GM19328 (cell line): ENCODE results near the gene CELSR1.

Source experiments
- ATAC-seq: cut with Tn5 transposase; IDR thresholded peaks from one replicate; pipeline ENCODE4 v1.9.1; 2021; ENCODE audit warnings: mild to moderate bottlenecking, moderate library complexity; ENCODE audit not compliant: unreplicated experiment

The CELSR1 gene

DNA sequence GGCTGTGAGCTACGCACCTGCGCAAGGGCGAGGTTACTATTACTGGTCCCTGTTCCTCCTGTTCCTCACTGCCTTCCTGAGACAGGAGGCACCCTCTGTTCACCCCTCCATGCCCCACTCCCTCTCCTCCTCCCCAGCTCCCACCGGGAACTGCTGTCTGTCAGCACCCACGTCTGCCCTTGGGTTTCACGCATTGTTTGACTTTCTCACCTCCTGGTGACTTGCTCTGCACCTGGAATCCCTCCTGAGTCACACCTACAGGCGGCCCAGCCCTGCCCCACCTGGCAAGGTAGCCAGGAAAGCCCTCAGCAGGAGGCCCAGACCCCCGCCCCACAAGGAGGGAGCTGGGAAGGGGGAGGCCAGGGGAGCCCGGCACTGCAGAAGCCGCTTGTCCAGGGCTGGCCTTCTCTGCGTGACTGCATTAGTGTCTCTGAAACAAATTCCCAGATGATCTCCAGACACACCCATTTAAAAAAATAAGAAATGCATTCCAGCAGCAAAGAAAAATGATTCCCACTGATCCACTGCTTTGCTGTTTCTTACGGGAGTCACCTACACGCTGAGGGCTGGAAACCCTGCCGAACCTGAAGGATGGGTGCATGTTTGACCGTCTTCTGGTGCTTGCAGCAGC lies 86.4 kb downstream of the CELSR1 start:
- ATAC-seq, result no peak

DNA sequence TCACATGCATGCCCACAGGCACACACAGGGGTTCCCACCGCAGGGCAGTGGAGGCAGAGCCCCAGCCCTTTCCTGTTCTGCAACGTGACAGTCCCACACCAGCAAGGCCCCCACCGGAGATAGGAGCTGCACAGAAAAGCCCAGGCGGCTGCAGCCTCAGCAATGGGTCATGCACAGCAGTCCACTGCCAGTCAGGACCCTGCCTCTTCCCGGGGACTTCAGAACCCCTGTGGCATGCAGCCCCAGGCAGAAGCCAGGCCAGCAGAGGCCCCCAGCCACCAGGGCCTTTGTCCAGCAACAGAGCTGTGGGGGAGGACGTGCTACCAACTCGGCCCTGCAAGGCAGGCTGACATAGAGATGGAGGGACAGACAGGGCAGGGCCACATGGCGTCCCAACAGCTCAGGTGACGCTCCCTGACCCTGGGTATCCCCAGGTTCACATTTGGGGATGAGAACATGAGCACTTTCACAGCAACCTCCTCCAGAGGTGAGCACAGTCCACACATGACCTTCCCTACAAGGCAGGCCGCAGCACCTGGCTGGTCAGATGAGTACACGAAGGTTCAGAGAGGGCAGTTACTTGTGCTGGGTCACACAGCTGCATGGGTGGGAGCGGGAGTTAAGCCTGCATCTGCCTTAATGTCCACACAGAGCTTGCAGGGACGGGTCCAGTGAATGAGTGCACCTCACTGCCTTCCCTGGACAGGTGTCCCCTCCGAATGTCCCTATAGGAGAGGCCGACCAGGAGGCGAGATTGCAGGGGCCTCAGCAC lies 87.3 kb downstream of the CELSR1 start:
- ATAC-seq, result no peak

DNA sequence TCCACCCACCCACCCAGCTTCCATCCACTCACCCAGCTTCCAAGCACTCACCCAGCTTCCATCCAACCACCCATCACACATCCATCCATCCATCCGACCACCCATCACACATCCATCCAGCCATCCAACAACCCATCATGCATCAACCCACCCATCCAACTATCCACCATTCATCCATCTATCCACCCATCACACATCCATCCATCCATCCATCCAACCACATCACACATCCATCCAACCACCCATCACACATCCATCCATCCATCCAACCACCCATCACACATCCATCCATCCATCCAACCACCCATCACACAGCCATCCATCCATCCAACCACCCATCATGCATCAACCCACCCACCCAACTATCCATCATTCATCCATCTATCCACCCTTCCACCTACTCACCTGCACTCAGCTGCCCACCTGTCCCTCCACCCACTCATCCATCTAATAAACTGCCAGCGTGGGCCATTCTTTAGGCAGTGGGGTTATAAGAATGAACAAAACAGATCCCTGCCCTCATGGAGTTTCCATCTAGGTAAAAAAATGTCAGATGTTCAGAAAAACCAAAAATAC lies 88.2 kb downstream of the CELSR1 start:
- ATAC-seq, result no peak

DNA sequence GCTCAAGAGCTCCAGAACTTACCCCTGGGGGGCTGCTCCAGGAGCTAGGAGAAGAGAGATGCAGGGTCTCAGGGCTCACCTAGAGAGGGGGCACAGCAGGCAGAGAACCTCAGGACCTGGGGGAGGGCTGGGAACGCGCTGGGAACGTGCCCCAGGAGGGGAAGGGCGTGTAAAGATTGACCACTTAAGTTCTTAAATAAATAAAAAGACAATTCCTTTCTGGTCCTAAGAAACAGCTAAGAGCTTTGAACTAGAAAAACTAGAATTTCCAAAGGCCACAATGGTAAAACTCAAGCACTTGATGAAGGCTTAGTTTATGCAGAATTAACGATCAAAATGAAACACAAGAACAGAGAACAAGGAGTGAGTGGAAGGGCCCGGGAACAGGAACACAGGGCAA lies 89.1 kb downstream of the CELSR1 start:
- no peak for ATAC-seq

DNA sequence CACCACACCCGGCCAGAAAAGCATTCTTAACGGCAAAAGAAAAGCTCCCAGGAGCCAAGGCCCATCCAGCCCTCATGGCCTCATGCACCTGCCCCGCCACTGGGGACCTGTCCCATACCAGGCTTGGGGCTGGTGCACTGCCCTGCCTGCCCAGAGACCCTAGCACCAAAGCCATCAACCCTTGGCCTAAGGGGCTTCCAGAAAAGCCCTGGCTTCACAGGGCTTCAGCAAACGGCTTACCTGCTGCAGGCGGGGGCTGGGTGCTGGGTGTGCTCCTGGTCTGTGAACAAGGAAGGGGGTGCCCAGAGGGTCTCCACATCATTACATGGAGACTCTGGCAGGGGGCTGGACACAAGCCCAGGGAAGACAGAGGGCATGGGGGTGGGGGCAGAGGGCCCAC lies 89.5 kb downstream of the CELSR1 start:
- no peak for ATAC-seq

DNA sequence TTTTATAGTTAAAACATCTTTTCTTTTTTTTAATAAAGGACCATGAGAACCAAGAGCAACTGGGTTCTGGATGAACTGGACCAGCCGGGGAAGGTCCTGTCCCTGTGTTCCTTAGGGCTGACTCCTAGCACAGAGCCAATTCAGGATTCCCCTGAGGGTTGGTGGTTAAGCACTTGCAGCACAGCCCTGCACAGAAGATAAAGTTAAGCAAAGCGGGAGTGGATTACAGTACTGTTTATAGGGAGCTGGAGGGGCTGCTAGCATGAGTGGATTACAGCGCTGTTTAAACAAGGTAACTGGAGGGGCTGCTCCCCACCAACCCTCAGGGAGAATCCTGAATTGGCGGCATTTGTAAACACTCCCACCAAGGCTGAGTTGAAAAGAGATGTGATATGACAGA lies 90.6 kb downstream of the CELSR1 start:
- no peak for ATAC-seq

DNA sequence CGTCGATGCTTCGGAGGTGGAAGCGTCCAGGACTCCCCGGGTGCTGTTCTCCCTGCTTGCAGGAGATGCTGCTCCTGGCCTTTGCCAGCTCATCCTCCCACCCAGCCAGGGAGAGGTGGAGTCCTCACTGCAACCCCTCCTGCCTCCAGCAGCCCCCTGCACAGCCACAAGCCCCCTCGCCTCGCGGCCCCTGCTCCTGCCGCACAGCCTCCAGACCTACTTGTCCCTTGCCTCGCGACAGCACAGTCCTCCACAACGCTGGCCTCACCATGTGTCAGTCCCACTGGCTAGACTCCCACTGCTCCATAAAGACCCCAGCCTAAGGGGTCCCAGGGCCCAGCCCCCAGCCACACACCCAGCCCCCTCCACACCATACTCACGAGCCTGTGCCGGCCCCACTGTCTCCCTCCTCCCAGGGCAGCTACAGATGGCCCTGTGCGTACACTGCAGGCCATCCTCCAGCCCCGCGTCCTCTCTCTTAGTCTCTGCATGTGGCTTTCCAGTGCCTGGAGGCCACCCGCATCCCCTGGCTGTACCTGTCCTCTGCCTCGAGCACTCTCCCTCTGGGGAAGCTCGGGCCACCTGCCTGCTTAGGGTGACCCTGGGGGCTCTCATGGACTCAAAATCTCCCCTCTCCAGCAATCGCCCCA lies 91.5 kb downstream of the CELSR1 start:
- no peak for ATAC-seq

DNA sequence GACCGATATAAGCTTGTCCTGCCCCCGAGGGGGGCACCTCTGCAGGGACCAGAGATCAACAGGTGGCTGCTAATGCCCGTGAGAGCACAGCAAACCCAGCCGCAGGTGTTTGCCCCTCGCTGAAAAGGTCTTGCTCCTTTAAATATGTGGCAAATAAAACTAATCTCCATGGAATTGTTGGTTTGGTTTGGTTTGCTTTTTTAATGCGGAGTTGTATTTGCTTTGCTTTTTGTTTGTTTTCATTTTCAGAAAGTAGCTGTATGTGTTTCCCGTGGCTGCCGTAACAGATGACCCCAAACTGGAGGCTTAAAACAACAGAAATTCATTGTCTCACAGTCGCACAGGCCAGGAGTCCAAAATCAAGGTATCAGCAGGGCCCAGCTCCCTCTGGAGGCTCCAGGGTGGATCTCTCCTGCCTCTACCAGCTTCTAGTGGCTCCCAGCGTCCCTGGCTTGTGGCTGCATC lies 93.0 kb downstream of the CELSR1 start:
- ATAC-seq, result no peak

DNA sequence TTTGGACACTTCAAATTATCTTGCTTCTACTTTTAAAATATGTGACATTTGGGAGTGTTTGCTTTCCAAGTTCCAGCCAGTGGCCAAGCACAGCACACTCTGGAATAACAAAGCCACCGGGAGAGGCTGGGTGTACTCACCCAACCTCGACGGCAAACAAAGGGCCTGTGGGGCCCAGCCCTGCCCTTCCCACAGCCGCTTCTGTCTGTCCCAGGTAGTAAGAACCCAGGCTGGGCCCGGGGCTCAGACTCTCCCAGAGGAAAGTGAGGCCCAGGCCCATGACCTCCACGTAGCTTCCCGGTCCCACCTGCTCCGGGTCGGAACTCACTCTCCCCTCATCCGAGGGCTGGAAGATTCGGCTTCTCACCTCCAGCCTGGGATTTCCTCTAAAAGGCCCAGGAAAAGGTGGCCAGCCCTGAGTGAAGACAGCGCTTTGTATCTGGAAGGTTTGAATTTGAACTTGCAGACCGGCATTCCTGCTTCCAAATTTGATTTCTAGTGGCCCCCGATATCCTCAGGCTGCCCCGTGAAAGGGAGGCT lies 93.5 kb downstream of the CELSR1 start:
- no peak for ATAC-seq

DNA sequence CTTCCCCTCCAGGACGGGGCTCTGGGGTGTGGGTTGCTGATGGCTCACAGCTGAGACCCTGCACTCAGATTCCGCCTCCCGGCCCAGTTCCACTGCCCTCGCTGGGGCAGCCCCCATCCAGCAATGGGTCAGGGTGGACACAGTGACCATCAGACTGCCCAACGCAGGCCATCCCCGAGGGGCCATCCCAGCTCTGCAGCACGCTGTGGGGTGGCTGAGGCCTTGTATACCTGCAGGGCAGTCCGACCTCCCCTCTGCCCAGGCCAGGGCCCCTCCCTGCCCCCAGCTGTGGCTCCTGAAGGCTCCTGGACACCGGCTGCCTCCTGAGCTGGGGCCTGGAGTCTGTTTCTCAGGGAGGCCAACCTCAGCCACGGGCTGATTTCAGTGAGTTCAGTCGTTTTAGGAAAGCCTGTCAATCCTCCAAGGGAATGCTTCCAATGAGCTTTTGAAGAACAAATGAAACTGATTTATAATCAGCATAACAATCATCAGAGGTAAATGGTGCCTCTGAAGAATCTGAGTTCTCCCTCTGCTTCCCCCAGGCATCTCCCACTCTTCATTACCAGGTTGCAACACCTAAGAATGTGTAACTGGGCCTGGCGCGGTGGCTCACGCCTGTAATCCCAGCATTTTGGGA lies 95.1 kb downstream of the CELSR1 start:
- ATAC-seq, result no peak

DNA sequence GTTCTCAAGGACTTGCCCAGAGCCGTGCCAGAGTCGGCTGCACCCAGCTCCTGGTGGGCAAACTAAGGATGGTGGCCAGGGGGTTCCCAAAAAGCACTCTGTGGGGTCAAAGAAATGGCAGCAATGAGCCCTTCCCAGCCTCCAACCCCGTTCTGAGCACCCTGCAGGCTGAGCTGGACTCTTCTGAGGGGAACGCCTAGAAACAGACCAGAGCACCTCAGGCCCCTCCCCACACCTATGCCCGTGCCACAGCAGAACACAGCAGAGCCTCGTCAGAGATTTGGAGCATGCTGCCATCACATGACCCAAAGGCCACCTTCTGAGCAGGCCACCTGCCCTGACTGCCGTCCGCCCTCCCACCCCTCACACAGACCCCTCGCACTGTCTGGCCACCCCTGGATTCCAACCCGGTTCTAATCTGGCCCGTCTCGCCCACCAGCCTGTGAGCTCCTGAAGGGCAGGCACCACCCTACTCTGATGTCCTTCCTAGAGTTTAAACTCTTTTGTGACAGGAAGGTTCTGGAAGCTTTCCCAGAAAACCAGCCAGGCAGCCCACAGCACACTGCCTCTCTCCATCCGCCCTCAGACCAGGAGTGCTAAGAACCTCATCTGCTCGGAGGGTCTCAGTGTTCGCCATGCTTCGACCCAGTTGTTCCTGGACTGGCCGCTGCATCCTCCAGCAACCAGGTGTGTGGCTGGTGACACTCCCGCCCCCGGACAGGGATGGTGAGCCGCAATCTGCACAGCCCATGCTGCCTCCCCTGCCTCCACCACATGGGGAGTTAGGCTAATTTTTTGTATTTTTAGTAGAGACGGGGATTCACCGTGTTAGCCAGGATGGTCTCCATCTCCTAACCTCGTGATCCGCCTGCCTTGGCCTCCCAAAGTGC lies 97.6 kb downstream of the CELSR1 start:
- ATAC-seq, result no peak

DNA sequence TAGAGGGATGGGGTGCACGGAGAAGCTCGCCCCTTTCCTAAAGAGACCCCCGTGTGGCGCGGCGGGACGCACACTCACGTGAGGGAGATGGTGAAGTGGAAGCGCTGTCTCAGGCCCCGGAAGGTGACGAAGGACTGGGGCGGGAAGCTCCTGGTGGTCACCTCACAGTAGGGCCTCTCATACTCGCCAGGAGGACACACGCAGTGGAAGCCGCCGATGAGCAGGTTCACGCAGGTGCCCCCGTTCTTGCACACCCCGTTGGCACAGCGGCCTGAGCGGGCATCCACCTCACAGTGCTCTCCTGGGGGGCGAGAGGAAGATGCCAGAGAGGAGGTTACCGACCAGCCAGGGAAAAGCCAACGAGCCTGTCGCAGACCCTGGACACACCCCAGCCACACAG lies 98.3 kb downstream of the CELSR1 start:
- no peak for ATAC-seq

DNA sequence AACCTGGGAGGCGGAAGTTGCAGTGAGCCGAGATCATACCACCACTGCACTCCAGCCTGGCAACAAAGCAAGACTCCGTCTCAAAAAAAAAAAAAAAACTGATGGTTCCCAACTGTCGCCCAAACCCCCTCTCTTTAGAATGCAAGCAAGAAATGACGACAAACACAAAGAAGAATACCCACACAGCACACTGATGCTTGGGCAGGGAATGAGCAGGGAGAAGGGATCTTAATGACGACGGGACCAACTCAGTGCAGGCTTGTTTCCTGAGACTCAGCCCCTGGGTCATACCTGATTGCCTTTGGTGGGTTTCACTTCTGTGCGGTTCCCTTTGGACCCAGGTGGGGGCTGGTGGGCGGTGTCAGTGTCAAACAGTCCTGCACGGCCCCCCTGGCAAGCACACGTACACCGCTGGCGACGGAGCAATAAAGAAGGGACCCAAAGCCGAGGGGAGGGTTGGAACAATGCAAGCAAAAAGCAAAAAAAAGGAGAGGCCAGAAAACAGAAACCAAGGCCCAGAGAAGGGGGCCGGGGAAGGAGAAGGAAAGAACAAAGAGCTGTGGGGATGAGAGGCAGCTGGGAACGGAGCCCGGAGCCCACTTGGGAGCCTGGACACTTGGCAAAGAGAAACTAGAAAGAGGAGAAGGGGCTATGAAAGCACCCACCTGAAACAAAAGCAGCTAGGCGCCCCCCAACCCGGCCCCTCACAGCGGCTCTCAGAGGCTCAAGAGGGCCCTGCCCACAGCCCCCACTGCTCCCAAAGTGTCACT lies 99.6 kb downstream of the CELSR1 start:
- ATAC-seq, result no peak

DNA sequence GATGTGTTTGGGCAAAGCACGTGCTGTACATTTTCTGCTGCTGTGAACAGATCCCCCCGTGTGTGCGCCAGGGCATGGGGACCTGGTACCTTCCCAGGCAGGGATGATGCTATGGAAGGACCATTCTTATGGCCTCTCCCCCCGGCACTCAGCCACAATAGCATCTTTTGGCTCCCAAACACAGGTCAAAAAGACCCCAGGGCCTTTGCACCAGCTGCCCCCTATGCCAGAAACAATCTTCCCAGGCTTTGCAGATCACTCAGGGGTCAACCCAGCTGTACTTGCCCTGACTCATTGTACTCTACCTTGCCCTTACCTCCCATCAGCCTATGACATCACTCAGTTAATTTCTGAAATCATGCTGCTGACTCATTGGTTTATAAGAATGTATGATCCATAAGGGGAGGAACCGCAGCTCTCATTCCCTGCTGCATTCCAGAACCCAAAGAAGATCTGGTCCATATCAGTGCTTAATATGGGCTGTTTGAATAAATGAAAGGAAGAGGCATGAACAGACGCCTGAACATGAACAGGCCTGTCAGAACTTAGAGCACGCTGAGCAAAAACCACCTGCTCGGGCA lies 100.7 kb downstream of the CELSR1 start:
- no peak for ATAC-seq

DNA sequence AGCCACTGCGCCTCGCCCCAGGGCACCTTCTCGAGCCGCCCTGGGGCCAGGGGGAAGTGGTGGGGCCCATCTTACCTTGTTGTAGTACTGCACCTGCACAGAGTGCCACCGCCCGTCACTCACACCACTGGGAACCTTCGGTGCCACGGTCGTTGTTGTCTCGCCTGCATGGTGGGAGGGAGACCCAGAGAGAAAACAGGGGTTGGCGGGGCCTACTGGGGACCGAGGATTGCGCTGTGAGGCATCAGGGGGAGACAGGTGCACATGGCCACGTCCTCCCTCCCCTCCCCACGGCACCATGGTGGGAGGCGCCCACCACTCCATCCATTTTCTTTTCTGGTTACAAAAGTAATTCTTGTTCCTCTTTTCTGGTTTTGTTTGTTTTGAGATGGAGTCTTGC lies 104.1 kb downstream of the CELSR1 start:
- ATAC-seq, result no peak

DNA sequence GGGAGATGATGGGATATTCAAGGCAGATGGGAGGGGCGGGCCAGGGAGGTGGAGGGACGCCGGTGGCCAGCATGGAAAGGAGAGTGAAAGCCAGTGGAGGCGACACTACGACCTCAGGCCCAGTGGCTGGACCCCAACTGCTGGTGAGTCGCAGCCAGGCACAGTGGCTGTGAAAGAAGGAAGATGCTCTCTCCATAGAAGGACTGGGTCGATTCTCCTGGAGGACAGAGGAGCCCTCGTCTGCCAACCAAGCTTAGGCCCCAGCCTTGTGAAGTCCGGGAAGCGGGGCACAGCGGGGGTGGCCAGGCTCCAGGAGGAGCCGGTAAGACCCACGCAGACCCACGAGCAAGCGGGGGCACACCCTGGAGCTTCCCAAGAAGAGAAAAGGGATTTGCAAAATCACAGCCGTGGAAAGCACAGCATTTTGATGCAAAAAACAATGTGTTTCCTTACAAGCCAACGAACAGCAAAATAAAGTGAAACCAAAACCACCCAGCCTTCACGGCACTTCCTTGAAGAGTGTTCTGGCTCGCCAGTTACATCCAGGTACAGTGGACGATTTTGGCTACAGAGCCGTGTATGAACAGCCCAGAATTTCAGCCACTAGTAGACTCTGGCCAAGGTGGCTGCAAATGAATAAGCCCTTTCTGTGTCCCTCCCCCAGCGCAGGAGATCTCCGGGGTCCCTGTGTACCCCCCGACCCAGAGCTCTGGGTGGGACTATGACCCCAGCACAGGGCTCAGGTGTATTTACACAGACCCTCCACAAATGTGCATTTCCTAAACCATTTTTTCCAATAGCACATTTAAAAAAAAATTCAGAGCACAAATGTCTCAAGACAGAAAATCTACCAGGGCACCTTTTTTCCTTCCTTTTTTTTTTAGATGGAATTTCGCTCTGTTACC lies 105.0 kb downstream of the CELSR1 start:
- no peak for ATAC-seq

DNA sequence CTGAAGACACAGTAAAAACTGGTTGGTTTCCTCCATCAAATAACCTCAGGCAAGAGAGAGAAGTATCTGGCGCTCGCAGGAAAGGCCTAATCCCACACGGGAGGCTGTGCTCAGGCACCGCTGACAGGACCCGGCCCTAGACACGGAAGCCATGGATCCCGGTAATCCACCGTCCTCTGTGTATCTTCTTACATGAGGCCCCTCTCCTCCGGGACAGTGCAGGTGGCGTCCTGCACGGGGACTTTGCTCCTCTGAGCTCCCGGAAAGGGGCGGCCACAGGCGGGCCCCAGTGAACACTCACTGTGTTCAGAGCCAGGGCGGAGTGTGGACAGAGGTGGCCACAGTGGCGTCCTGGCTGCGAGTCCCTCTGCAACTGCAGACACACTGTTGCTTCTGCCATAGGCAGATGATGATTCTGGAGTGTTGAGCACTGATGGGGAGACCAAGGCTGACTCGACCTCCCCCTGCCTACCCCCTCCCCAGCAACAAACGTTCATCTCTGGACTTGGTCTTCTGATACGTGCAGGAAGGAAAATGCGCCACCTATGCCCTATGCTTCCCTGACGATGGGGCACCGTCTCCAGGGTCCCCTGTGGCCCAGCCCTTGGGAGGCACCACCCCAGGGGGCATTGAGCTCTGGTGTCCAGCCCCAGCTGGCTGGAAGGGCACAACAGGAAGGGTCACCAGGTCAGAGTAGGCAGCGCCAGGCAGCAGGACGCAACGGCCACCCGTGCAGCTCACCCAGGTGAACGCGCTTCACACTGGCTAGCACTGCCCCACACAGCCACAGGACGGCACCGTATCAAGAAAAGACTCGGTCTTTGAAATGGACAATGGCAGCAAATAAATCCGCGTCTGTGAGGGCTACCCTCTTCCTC lies 106.2 kb downstream of the CELSR1 start:
- no peak for ATAC-seq
